Neural cell (in vitro differentiated cells): ENCODE measurements around the gene PRAMEF20.
"Not testable (repeated sequence)": the region's sequence is repeated elsewhere in the genome, so short reads cannot be mapped to it uniquely, and the experiment has no call there.

Source experiments
- CTCF ChIP-seq: fragments of 450-650 bp; IDR thresholded peaks from 2 replicates; pipeline ENCODE4 v1.5.1; 2014; ENCODE audit warnings: antibody characterized with exemption, mild to moderate bottlenecking, moderate library complexity; ENCODE audit not compliant: poor library complexity, severe bottlenecking
- RAD21 ChIP-seq: fragments of 450-650 bp; conservative IDR thresholded peaks from 2 replicates; pipeline ENCODE4 v1.6.1; 2014; ENCODE audit warnings: antibody characterized with exemption, mild to moderate bottlenecking, moderate library complexity
- TAF1 ChIP-seq: IDR thresholded peaks from 2 replicates; pipeline ENCODE4 v1.6.1; 2012; ENCODE audit warnings: low read depth

- not testable (repeated sequence) for TF ChIP-seq TAF1, CTCF, RAD21
These were observed 29.0 kb downstream of the PRAMEF20 start for GRCh38 chr1:13439104-13439783.
